NOMO-1 treated with DMSO at 0.1 percent for 48 hours (cell line): ENCODE results near the gene CD37.
"Not testable (repeated sequence)": the region's sequence is repeated elsewhere in the genome, so short reads cannot be mapped to it uniquely, and the experiment has no call there.

Source experiments
- DNase-seq: peaks from one replicate; lab custom pipeline; 2025; ENCODE audit not compliant: unreplicated experiment; lab: John Stamatoyannopoulos, UW

Gene CD37

GRCh38 chr19:49335071-49335783, at the start of gene CD37:
TSS of gene CD37 (plus strand) at chr19:49335406. CDS start at chr19:49335541, 135 bp downstream.
- peak; percentile 69 for DNase-seq

- DNase-seq: no peak
These were observed 48.0 kb upstream of the CD37 start for GRCh38 chr19:49287141-49287770.

GRCh38 chr19:49288205-49288604, 47.0 kb upstream of the CD37 start:
- not testable (repeated sequence) for DNase-seq

- DNase-seq: not testable (repeated sequence)
These were observed 45.9 kb upstream of the CD37 start for GRCh38 chr19:49289286-49289685.

- DNase-seq: no peak
These were observed 44.7 kb upstream of the CD37 start for GRCh38 chr19:49290517-49290916.

- DNase-seq: no peak
These were observed 40.8 kb upstream of the CD37 start for GRCh38 chr19:49294401-49294800.

- no peak for DNase-seq
These were observed 39.9 kb upstream of the CD37 start for GRCh38 chr19:49295208-49295880.

GRCh38 chr19:49297403-49297802, 37.8 kb upstream of the CD37 start:
- no peak for DNase-seq

GRCh38 chr19:49298653-49299052, 36.6 kb upstream of the CD37 start:
- DNase-seq: not testable (repeated sequence)

- DNase-seq: peak; percentile 72
These were observed 33.9 kb upstream of the CD37 start for GRCh38 chr19:49301165-49301865.

- no peak for DNase-seq
These were observed 33.3 kb upstream of the CD37 start for GRCh38 chr19:49301866-49302252.

- DNase-seq: peak; percentile 25
These were observed 28.5 kb upstream of the CD37 start for GRCh38 chr19:49306734-49307133.

- no peak for DNase-seq
These were observed 26.1 kb upstream of the CD37 start for GRCh38 chr19:49309087-49309486.

GRCh38 chr19:49315111-49315510, 20.1 kb upstream of the CD37 start:
- no peak for DNase-seq

GRCh38 chr19:49316284-49316683, 18.9 kb upstream of the CD37 start:
- DNase-seq: no peak

- no peak for DNase-seq
These were observed 16.9 kb upstream of the CD37 start for GRCh38 chr19:49318296-49318695.

GRCh38 chr19:49324801-49325576, 10.2 kb upstream of the CD37 start, which contains the start of gene SLC6A16:
TSS of gene SLC6A16 (minus strand) at chr19:49325191. CDS start at chr19:49311347, 13,844 bp downstream.
- no peak for DNase-seq

- not testable (repeated sequence) for DNase-seq
These were observed 9.4 kb upstream of the CD37 start for GRCh38 chr19:49325756-49326155.

- peak; percentile 72 for DNase-seq
These were observed 9.0 kb upstream of the CD37 start for GRCh38 chr19:49326165-49326704.

- peak; percentile 33 for DNase-seq
These were observed 7.2 kb upstream of the CD37 start for GRCh38 chr19:49327878-49328544.
